ENCODE results near the gene ZKSCAN1. TPM values are rescaled to one million over a fixed set of nuclear protein-coding genes. Genes with fewer than 3 reads are reported as not detected.
A peak's percentile ranks its signal among the peaks of the same experiment; 100 is the strongest.

The ZKSCAN1 gene
- total RNA-seq, 1 donor from 2014 or later = 36.6 TPM

DNA sequence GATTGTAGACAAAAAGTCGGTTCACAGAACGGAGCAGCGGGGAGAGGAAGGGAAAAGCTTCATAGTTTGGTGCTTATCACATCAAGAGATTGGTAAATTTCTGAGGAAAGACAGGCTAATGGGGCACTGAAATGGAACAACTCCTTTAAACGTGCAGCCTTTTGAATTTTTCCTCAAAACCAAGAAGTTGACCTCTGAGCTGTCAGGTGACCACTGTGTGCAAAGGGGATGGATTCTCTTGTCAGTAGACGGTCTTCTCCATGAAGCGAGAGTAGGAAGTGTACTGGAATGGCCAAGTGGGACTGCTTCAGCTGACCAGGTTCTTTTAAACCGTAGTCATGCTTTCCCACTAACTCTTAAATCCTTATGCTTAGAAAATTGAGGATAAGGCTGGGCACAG is 22.9 kb downstream of the ZKSCAN1 start:
- no peak for TF ChIP-seq POLR2A (IDR thresholded peaks at IDR 0.05)
- TF ChIP-seq POLR2AphosphoS5 (IDR thresholded peaks at IDR 0.05; ENCODE audit: insufficient read depth in 1 of 2, low read depth in 1 of 2) = no peak
- TF ChIP-seq, protein P1, sequence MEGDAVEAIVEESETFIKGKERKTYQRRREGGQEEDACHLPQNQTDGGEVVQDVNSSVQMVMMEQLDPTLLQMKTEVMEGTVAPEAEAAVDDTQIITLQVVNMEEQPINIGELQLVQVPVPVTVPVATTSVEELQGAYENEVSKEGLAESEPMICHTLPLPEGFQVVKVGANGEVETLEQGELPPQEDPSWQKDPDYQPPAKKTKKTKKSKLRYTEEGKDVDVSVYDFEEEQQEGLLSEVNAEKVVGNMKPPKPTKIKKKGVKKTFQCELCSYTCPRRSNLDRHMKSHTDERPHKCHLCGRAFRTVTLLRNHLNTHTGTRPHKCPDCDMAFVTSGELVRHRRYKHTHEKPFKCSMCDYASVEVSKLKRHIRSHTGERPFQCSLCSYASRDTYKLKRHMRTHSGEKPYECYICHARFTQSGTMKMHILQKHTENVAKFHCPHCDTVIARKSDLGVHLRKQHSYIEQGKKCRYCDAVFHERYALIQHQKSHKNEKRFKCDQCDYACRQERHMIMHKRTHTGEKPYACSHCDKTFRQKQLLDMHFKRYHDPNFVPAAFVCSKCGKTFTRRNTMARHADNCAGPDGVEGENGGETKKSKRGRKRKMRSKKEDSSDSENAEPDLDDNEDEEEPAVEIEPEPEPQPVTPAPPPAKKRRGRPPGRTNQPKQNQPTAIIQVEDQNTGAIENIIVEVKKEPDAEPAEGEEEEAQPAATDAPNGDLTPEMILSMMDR (IDR thresholded peaks at IDR 0.05) = no peak
- intact Hi-C loops (cut with DNase I) = no loop called here
- H3K9me3 ChIP-seq = no peaks in the 10 kb centered on the region
- no peak overlapping the region for H3K27ac ChIP-seq
- no peak for DNase-seq (ENCODE audit: extremely low spot score in 2 of 2)
- H3K27me3 ChIP-seq = no peaks in the 10 kb centered on the region
- peaks cover 7% of the 10 kb centered on the region for H3K4me1 ChIP-seq
- H3K36me3 ChIP-seq = peaks cover 0 to 28% of the 10 kb centered on the region in 2 donors
- H3K4me3 ChIP-seq = no peak overlapping the region

GRCh38 chr7:100040575-100040974 is 25.2 kb downstream of the ZKSCAN1 start:
- DNase-seq (ENCODE audit: extremely low spot score in 2 of 2) = no peak
- Histone ChIP-seq H3K4me1 (peaks cover 7% of the 10 kb centered on the region), H3K9me3 (no peaks in the 10 kb centered on the region), H3K27me3 (no peaks in the 10 kb centered on the region), H3K36me3 (peaks cover 0 to 5% of the 10 kb centered on the region in 2 donors), H3K27ac (no peak overlapping the region), H3K4me3 (no peak overlapping the region)
- TF ChIP-seq POLR2A (IDR thresholded peaks at IDR 0.05) (no peak), POLR2AphosphoS5 (IDR thresholded peaks at IDR 0.05; ENCODE audit: insufficient read depth in 1 of 2, low read depth in 1 of 2) (no peak)
- TF ChIP-seq, protein P1 (IDR thresholded peaks at IDR 0.05) = no peak
- intact Hi-C loops (cut with DNase I) = no loop called here

DNA sequence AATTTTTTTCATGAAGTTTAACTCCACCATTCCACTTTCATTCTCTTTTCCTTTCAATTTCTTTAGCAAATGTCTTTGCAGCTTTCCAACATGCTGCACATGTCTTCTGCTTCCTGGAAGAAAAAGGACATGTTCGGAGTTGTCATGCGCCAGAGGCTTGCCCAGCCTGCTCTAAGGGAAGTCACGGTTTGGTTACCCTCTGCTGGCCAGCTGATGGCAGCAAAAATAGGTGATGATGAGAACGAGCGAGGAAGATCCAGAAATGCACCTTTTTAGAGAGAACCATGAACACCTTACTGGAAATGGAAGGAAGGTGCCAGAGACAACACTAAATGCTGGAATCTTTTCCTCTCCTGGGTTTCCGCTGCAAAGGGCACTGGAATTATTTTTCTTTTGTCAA is 29.3 kb downstream of the ZKSCAN1 start:
- H3K27ac ChIP-seq = no peak overlapping the region
- H3K9me3 ChIP-seq = no peaks in the 10 kb centered on the region
- H3K27me3 ChIP-seq = no peaks in the 10 kb centered on the region
- H3K4me3 ChIP-seq = no peak overlapping the region
- peak in 1 of 2 donors; percentile 69 for TF ChIP-seq POLR2AphosphoS5 (IDR thresholded peaks at IDR 0.05; ENCODE audit: insufficient read depth in 1 of 2, low read depth in 1 of 2)
- TF ChIP-seq, protein P1 (IDR thresholded peaks at IDR 0.05) = no peak
- H3K4me1 ChIP-seq = peaks cover 15% of the 10 kb centered on the region
- no peak for DNase-seq (ENCODE audit: extremely low spot score in 2 of 2)
- intact Hi-C loops (cut with DNase I) = no loop called here
- H3K36me3 ChIP-seq = no peaks in the 10 kb centered on the region

DNA sequence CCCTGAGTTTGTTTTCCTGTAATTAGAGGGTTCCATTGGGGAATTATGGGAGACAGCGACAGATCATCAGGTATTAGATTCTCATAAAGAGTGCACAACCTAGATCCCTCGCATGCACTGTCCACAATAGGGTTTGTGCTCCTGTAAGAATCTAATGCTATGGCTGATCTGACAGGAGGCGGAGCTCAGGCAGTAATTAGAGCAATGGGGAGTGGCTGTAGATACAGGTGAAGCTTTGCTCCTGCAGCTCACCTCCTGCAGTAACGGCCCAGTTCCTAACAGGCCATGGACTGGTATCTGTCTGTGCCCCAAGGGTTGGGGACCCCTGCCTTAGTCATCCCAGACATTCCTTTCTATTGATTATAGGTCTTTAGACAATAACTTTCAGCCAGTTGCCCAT is 33.3 kb downstream of the ZKSCAN1 start:
- no peak for DNase-seq (ENCODE audit: extremely low spot score in 2 of 2)
- intact Hi-C loops (cut with DNase I) = loop anchor here (1.0 kb wide), 1 partner anchor 33 kb away; the partner anchor contains the start of gene ZKSCAN1
- Histone ChIP-seq H3K4me3 (no peak overlapping the region), H3K4me1 (peaks cover 33% of the 10 kb centered on the region), H3K27me3 (no peaks in the 10 kb centered on the region), H3K36me3 (no peaks in the 10 kb centered on the region), H3K9me3 (no peaks in the 10 kb centered on the region), H3K27ac (no peak overlapping the region)
- TF ChIP-seq POLR2A (IDR thresholded peaks at IDR 0.05) (no peak), POLR2AphosphoS5 (IDR thresholded peaks at IDR 0.05; ENCODE audit: insufficient read depth in 1 of 2, low read depth in 1 of 2) (no peak)
- TF ChIP-seq, protein P1 (IDR thresholded peaks at IDR 0.05) = no peak

GRCh38 chr7:100049441-100050291 is 34.3 kb downstream of the ZKSCAN1 start, which contains the start of gene ZSCAN21:
Gene ZSCAN21 (plus strand): TSS chr7:100049774. CDS start chr7:100057007, 7,233 bp downstream.
- Histone ChIP-seq H3K27me3 (no peaks in the 10 kb centered on the region), H3K36me3 (no peaks in the 10 kb centered on the region), H3K27ac (peak within 1 kb of the TSS; percentile 92), H3K4me3 (peak within 1 kb of the TSS; percentile 57 to 79), H3K4me1 (peaks cover 40% of the 10 kb centered on the region), H3K9me3 (no peaks in the 10 kb centered on the region)
- peak in 1 of 2 donors; percentile 93 for DNase-seq (ENCODE audit: extremely low spot score in 2 of 2)
- intact Hi-C loops (cut with DNase I) = loop anchor here (1.0 kb wide), 1 partner anchor 34 kb away; the partner anchor contains the start of gene ZKSCAN1
- TF ChIP-seq POLR2AphosphoS5 (IDR thresholded peaks at IDR 0.05; ENCODE audit: insufficient read depth in 1 of 2, low read depth in 1 of 2) (peak; percentile 93 to 94), POLR2A (IDR thresholded peaks at IDR 0.05) (peak in 1 of 2 donors; percentile 66)
- TF ChIP-seq, protein P1 (IDR thresholded peaks at IDR 0.05) = peak in 1 of 3 experiments; percentile 17
